HL-60/S4 (cell line): Measurements from ENCODE around the gene FCMR.

Experiments used
- in situ Hi-C: fragments of 300-500 bp; cut with MboI; formaldehyde crosslinking; loops from 2 replicates; pipeline ENCODE4 v1.14.3; 2022; ENCODE audit warnings: low sequenced_read_pairs

FCMR gene

DNA sequence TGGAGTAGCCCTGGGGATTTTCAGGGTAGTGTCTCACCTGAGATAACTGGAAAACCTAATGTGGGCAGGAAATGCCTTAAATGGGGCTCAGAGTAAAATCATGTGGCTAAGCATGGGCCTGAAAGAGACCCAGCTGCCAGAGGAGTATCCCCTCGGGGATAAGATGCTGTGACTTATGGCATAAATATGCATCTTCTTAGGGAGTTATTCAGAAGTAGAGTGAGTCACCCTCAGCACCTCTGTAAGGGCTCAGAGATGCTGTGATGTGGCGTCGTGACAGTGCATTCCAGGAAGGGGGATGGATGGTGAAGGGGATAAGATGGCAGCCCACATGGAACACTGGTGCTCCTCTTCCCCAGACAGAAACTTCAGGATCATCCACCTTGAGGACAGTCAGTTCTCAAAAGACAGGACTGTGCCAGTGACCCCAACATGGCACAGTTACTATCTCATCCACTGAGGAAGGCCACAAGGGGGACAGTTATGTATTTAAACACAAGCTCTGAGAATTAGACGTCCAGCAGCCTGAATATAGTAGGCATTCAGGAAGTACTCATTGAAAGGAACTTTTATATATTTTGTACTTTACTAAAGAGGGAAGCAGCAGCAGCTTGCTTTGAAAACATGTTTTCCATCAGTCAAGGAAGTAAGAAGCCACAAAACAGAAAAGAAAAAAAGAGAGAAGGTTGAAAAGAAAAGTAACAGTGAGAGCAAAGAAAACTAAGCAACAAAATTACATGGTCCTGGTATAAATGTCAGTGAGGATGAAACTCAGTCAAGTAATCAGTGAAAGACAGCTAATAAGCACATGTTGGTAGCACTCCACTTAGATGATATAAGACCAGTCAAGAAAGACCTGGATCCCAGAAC, 16.2 kb downstream of the FCMR start:
- in situ Hi-C loops = loop anchor here (25.0 kb wide), 1 partner anchor 418 kb away; no protein-coding TSS in a partner anchor

DNA sequence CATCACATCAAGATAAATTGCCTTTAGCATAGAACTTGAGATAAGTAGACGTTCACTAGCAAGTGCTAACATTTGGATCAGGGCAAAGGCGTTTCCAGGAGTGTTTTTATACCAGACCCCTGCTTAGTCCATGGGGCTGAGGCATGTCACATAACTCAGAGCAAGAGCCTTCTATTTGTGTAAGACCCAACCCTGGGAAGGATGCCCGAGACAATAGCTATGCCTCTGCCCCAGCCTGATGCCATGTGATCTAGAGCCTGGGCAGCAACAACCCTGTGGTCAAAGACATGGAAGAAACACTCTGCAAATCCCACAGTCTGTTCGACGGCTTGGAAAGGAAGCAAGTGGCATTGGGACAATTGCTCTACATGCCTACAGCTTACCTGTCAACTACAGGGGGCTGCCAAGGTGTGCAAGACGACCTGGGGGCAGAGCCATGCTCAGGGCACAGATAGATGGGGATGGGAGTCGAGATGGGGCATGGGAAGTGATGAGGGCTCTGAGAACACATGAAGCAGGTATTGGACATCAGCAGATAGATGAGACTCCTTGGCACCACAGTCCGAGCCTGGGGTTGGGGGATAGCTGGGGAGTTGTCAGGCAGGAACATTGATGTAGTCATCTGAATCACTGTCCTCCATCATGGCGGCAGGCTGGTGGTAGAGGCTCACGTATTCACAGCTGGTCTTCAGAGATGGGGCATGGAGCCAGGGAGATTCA, 17.2 kb downstream of the FCMR start:
- in situ Hi-C loops = loop anchor here (25.0 kb wide), 1 partner anchor 417 kb away; no protein-coding TSS in a partner anchor

DNA sequence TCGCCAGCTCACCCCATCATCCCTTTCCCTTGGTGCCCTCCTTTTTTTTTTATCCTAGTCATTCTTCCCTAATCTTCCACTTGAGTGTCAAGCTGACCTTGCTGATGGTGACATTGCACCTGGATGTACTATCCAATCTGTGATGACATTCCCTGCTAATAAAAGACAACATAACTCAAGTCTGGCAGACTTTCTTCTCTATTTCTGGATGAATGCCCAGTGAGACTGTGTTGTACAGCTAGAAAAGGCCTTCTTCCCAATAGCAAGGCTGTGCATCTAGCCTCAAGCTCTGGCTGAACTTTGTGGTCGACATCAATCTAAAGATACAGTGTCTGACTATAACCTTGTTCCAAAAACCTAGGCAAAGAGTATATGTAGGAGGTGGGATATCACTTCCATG, 18.1 kb downstream of the FCMR start:
- in situ Hi-C loops = loop anchor here (25.0 kb wide), 1 partner anchor 416 kb away; no protein-coding TSS in a partner anchor

DNA sequence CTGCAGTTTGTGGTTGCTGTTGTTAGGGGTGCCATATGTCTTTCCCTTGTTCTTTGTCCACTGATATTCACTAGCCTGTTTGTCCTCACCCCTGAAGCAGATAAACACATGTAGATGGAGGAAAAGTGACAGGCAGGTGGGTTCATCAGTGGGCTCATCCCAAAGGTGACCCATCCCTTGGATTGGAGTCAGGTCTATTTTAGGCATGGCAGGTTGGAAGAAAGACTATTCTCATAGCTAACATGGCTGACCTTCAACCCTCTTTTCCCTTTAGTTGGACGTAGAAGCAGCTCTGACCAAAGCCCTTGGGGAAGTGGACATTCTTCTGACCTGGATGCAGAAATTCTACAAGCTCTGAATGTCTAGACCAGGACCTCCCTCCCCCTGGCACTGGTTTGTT, 19.0 kb downstream of the FCMR start:
- in situ Hi-C loops = loop anchor here (25.0 kb wide), 1 partner anchor 415 kb away; no protein-coding TSS in a partner anchor

DNA sequence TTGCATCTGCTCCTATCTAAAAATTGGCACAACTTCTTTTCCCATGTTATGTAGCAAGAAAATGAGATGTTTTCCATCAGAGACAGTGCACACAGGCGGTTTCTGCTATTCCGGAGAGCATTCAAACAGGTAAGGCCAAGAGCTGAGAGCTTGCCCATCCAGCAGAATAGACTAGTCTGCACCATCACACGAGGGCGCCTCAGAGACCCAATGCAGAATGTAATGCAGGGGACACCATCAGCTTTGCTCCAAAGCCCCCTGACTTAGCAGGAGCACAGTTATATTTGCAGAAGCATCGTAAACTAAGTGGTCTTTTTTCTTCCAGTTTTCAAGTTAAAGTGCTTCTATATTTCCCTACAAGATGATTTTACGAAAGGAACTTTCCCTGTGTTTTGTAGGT, 19.8 kb downstream of the FCMR start:
- in situ Hi-C loops = loop anchor here (25.0 kb wide), 1 partner anchor 415 kb away; no protein-coding TSS in a partner anchor

DNA sequence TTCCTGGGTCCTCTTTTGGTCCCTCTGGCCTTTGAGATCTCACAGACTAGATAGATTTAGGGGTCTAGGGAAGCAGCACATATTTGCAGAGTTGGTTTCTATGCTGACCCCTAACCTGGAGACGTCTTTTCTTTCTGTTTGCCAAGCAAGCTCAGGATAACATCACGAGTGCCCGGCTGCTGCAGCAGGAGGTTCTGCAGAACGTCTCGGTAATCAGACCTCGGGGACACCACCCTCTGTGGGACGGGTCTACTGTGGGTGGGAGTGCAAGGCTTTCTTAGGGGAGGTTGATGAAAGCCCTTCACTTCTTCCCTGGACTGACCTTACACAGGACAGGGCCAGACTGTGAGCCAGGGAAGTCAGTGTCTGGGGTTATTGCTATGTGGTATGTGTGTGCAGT, 21.6 kb downstream of the FCMR start:
- in situ Hi-C loops = loop anchor here (25.0 kb wide), 1 partner anchor 413 kb away; no protein-coding TSS in a partner anchor

GRCh38 chr1:206899717-206900116, 22.0 kb downstream of the FCMR start:
- in situ Hi-C loops = loop anchor here (25.0 kb wide), 1 partner anchor 412 kb away; no protein-coding TSS in a partner anchor

DNA sequence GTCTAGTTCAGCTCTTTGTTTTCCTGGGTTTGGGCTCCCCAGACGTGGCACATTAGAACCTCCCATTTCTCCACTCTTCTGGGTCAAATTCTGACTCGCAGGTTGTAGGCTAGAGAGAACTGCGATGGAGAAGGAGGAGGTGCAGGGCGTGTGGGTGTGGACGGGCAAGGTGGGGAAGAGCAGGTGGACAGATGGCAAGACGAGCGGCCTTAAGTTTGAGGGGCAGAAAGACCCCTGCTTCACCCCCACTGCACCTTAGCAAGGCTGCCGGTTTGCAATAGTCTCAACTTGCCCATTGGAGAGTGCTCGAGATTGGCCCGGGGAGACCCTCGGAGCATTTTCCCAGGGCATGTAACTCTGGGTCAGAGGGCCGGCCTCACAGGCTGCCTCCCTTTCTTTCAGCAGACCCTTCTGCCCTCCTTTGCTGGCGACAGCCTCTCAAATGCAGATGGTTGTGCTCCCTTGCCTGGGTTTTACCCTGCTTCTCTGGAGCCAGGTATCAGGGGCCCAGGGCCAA, 22.8 kb downstream of the FCMR start:
- in situ Hi-C loops = no loop called here

DNA sequence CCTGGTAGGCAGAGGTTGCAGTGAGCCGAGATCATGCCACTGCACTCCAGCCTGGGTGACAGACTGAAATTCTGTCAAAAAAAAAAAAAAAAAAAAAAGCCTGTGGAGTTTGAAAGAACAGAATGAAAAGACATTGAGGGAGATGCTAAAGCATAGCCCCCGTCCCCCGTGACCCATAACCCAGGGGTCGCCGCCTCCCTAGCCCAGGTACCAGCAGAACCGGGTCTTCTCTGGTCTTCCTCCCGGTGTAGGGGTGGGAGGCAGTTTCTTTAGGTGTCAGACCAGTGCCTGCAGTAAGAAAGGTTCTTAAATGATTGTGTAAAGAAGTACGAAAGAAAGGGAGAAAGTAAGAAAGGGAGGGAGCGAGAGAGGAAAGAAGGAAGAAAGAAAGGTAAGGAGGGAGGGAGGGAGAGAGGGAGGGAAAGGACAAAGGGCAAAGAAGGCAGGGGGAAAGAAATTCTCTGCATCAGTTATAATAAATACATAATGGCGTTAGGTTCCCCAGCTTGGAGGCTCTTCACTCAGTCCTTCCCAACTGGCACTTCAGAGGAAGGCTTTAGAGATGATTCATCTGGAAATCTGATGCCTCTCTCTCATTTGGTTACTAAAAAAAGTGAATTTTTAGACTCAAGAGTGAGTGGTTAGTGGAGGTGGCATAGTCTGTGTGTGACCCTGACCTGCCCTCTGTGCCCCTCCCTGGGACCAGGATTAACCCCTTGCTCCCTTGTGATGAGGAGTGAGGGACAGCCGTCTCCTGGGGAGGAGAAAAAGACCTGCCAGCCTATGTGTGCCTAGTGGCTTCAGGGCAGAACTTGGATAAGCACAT, 23.4 kb downstream of the FCMR start:
- in situ Hi-C loops = no loop called here

- in situ Hi-C loops = no loop called here
These were observed 24.6 kb downstream of the FCMR start, which contains the start of gene IL24 for GRCh38 chr1:206897175-206897574. TSS of gene IL24 (plus strand) at chr1:206897443. CDS start at chr1:206897833, 390 bp downstream.

DNA sequence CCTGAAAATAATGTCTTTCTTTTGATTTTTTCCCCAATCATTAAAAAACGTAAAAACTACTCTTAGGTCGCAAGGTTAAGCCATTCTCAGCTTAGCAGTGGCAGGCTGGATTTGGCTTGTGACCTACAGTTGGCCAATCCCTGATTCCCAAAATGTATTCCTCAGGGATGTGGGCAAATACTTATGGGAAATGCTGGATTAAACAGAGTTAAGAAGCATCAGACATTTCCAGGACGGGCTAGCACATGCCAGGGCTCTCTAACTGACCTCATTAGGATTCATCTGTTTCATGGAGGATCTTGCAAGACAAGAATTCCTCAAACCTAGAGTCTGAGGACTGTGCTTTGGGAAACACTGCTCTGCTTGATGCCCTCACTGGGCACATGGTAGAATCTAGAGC, 25.5 kb downstream of the FCMR start:
- in situ Hi-C loops = no loop called here

GRCh38 chr1:206895837-206896242, 25.9 kb downstream of the FCMR start:
- in situ Hi-C loops = no loop called here

GRCh38 chr1:206895325-206895724, 26.4 kb downstream of the FCMR start:
- in situ Hi-C loops = no loop called here

GRCh38 chr1:206893380-206893779, 28.4 kb downstream of the FCMR start:
- in situ Hi-C loops = no loop called here

DNA sequence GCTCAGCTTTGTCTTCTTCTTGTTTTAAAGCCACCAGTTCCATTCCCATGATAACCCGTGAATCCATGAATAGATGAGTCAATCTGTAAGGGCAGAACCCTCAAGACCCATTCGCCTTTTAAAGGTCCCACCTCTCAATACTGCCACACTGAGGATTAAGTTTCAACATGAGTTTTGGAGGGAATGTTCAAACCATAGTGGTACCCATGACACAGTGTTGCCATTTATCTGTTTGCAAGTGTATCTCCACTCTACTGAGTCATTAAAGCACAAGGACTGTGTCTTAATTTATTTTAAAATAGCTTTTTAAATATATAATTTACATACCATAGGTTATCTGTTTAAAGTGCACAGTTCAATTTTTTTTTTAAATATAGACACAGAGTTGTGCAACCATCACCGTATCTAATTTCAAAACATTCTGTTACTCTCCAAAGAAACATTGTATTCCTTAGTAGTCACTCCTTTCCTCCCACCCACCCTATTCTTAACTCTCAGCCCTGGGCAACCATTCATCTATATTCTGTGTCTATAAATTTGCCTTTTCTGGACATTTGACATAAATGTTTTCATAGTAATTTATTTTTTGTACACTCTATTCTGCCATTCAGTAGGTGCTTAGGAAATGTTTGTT, 29.3 kb downstream of the FCMR start:
- in situ Hi-C loops = no loop called here

- in situ Hi-C loops = no loop called here
These were observed 30.3 kb downstream of the FCMR start for GRCh38 chr1:206891412-206891811.

- in situ Hi-C loops = no loop called here
These were observed 31.3 kb downstream of the FCMR start for GRCh38 chr1:206890125-206891060.

GRCh38 chr1:206887701-206888100, 34.0 kb downstream of the FCMR start:
- in situ Hi-C loops = no loop called here

- in situ Hi-C loops = no loop called here
These were observed 34.9 kb downstream of the FCMR start for GRCh38 chr1:206886831-206887230.
